K562 (cell line): ENCODE data around the gene IMMP2L. TPM values are rescaled to one million over a fixed set of nuclear protein-coding genes. Genes with fewer than 3 reads are reported as not detected.

ENCODE experiments used
- ATAC-seq: fragments of 200-7000 bp; cut with Tn5 transposase; 3 replicates; pipeline ENCODE4 v1.9.1; 2020; ENCODE audit warnings: moderate library complexity
- BruUV-seq: library from RNA; stranded (reverse); fragments of 400-500 nt; replicated peaks from 2 replicates; lab custom pipeline; 2021; lab: Mats Ljungman, UMichigan
- CTCF ChIA-PET: fragments of 300-600 bp; formaldehyde crosslinking; extraction: SDS; loops from one replicate; lab custom pipeline; 2021; ENCODE audit warnings: low intra/inter-chr PET ratio; lab: Yijun Ruan, JAX
- POLR2A ChIA-PET: fragments of 300-600, 350-650 bp; sonication (Branson Sonifier 250); formaldehyde crosslinking; extraction: SDS; loops from one replicate; lab custom pipeline; 2021; ENCODE audit warnings: antibody characterized with exemption, inconsistent platforms; lab: Yijun Ruan, JAX
- DNase-seq, 4 experiments: peaks; one replicate each; pipeline versions ENCODE4 v3.0.0 to v3.0.0-alpha.2; 2011 to 2018; ENCODE audit warnings: low spot score in 3 of 4, mixed read lengths in 3 of 4; ENCODE audit errors: extremely low read depth in 1 of 4
- FAIRE-seq: peaks from 2 replicates; lab custom pipeline; 2011; peaks lifted over from hg19 to GRCh38; lab: Jason Lieb, UNC
- H2AFZ ChIP-seq: 2 replicates; pipeline ENCODE4 v1.6.0; 2011; ENCODE audit warnings: low read depth, low read length, control low read depth, inconsistent platforms
- H3K27ac ChIP-seq: fragments of 200-600 bp; 3 replicates; pipeline ENCODE4 v1.8.0; 2011; ENCODE audit warnings: low read depth, mild to moderate bottlenecking, control low read depth, inconsistent platforms, low read length, moderate library complexity, mixed read lengths; ENCODE audit errors: extremely low read depth
- H3K27me3 ChIP-seq, 2 experiments: fragments of 300-600 bp in 1 of 2; 2 replicates in 1 of 2; 3 replicates in 1 of 2; pipeline versions ENCODE4 v1.6.0 to v1.8.0; 2011; ENCODE audit warnings: inconsistent platforms in 2 of 2, low read length in 2 of 2, mild to moderate bottlenecking in 1 of 2, mixed read lengths in 1 of 2, moderate library complexity in 1 of 2; ENCODE audit not compliant: control insufficient read depth in 2 of 2, insufficient read depth in 2 of 2
- H3K36me3 ChIP-seq: fragments of 300-600 bp; 3 replicates; pipeline ENCODE4 v1.8.0; 2011; ENCODE audit warnings: mild to moderate bottlenecking, low read length, inconsistent platforms; ENCODE audit not compliant: control insufficient read depth, insufficient read depth
- H3K4me1 ChIP-seq, 2 experiments: fragments of 200-600 bp in 1 of 2; replicated peaks in 1 of 2; 2 replicates in 1 of 2; 3 replicates in 1 of 2; pipeline versions ENCODE4 v1.5.1 to v1.8.0; 2011; ENCODE audit warnings: inconsistent platforms in 2 of 2, low read length in 2 of 2, mild to moderate bottlenecking in 1 of 2, mixed read lengths in 1 of 2, moderate library complexity in 1 of 2; ENCODE audit not compliant: control insufficient read depth in 2 of 2, insufficient read depth in 2 of 2
- H3K4me2 ChIP-seq: 2 replicates; pipeline ENCODE4 v1.6.1; 2011; ENCODE audit warnings: low read length, control low read depth, inconsistent platforms, mixed read lengths; ENCODE audit not compliant: insufficient read depth
- H3K4me3 ChIP-seq: fragments of 200-600 bp; sonication (generic), shearing (Covaris generic); 2 replicates; pipeline ENCODE4 v1.5.1; 2016; ENCODE audit warnings: control low read depth, inconsistent platforms
- H3K79me2 ChIP-seq: fragments of 200-600 bp; 3 replicates; pipeline ENCODE4 v1.8.0; 2011; ENCODE audit warnings: low read length, inconsistent platforms; ENCODE audit not compliant: control insufficient read depth, insufficient read depth
- H3K9ac ChIP-seq, 2 experiments: 2 replicates each; pipeline versions ENCODE4 v1.6.0 to v1.6.1; 2011; ENCODE audit warnings: low read depth in 2 of 2, low read length in 2 of 2, control low read depth in 1 of 2, inconsistent platforms in 1 of 2, mild to moderate bottlenecking in 1 of 2, mixed read lengths in 1 of 2; ENCODE audit not compliant: insufficient read depth in 1 of 2
- H3K9me1 ChIP-seq: one replicate; pipeline ENCODE4 v1.6.0; 2011; ENCODE audit warnings: inconsistent platforms, mild to moderate bottlenecking, low read length, moderate library complexity; ENCODE audit not compliant: control insufficient read depth, insufficient read depth
- H3K9me3 ChIP-seq: replicated peaks from 2 replicates; pipeline ENCODE4 v1.5.1; 2011; ENCODE audit warnings: low read depth, low read length, inconsistent platforms; ENCODE audit not compliant: control insufficient read depth, insufficient read depth
- H4K20me1 ChIP-seq: replicated peaks from 2 replicates; pipeline ENCODE4 v1.6.1; 2011; ENCODE audit warnings: low read length, inconsistent platforms, mixed read lengths; ENCODE audit not compliant: control insufficient read depth, insufficient read depth
- KDM5B ChIP-seq: fragments of 200-600 bp; sonication (generic); IDR thresholded peaks from 2 replicates; pipeline ENCODE4 v1.6.1; 2012; ENCODE audit warnings: low read depth, mild to moderate bottlenecking, moderate library complexity, low read length, control low read depth, inconsistent platforms; ENCODE audit not compliant: insufficient replicate concordance
- KHSRP ChIP-seq: fragments of 450-650 bp; IDR thresholded peaks from 2 replicates; pipeline ENCODE4 v1.6.1; 2017
- MEF2D ChIP-seq: conservative IDR thresholded peaks from 2 replicates; pipeline ENCODE4 v1.6.1; 2016; ENCODE audit warnings: low read depth, missing genetic modification characterization, missing compliant biosample characterization
- RBFOX2 ChIP-seq: fragments of 200-400 bp; formaldehyde crosslinking; IDR thresholded peaks from 2 replicates; pipeline ENCODE4 v1.6.1; 2017; ENCODE audit warnings: low read depth, mild to moderate bottlenecking, low read length, moderate library complexity
- TRIM24 ChIP-seq, 2 experiments: fragments of 450-650 bp; IDR thresholded peaks; 2 replicates each; pipeline ENCODE4 v1.6.1; 2016
- WGBS: fragments of 100-300 bp; shearing (Covaris generic); methylation state at CpG from one replicate; pipeline ENCODE4 v1.1.6; 2016; ENCODE audit warnings: low coverage, mixed read lengths; ENCODE audit not compliant: insufficient coverage; ENCODE audit errors: missing lambda C conversion rate; 5-methylcytosine and 5-hydroxymethylcytosine counted together
- in situ Hi-C: fragments of 300-500 bp; cut with MboI; formaldehyde crosslinking; loops from 4 replicates; pipeline ENCODE4 v1.15.0; 2018; ENCODE audit warnings: inconsistent platforms, mixed read lengths
- intact Hi-C: fragments of 100-400 bp; cut with micrococcal nuclease; formaldehyde crosslinking; loops from 2 replicates; pipeline ENCODE4 v1.14.2; 2022
- polyA plus RNA-seq, 8 experiments: library from polyadenylated mRNA; depleted of rRNA in 4 of 8; stranded (reverse) in 5 of 8; unstranded in 3 of 8; fragments of >200 nt; fragmentation: Nextera tagmentation in 2 of 8; fragmentation: Illumina TruSeq in 1 of 8; extraction: Ambion mirVana in 2 of 8; extraction: Trizol in 1 of 8; gene quantifications; 2 replicates each; pipeline versions ENCODE4 v1.2.1 to v1.2.3, GENCODE V29; 2011 to 2014; ENCODE audit warnings: inconsistent platforms in 1 of 8, missing spikeins in 1 of 8
- total RNA-seq, 7 experiments: library from RNA; depleted of rRNA in 6 of 7; stranded (reverse); fragments of >200 nt in 6 of 7; fragmentation: Illumina TruSeq in 2 of 7; extraction: Trizol in 2 of 7; gene quantifications; 2 replicates each; pipeline versions ENCODE4 v1.2.1 to v1.2.3, GENCODE V29; 2011 to 2021; ENCODE audit warnings: low replicate concordance in 1 of 7
- TF ChIP-seq, protein P1 (sequence below): fragments of 250-450 bp; sonication (Bioruptor Pico); IDR thresholded peaks from 2 replicates; pipeline ENCODE4 v1.8.0; 2022; ENCODE audit warnings: moderate library complexity, mild to moderate bottlenecking, inconsistent platforms

Gene IMMP2L
- total and polyA plus RNA-seq, 9 of the 15 experiments (the other 6 are each of a cell fraction or from before 2014, with no cell fraction given): 29.7 to 116 (median 53.0) TPM

DNA sequence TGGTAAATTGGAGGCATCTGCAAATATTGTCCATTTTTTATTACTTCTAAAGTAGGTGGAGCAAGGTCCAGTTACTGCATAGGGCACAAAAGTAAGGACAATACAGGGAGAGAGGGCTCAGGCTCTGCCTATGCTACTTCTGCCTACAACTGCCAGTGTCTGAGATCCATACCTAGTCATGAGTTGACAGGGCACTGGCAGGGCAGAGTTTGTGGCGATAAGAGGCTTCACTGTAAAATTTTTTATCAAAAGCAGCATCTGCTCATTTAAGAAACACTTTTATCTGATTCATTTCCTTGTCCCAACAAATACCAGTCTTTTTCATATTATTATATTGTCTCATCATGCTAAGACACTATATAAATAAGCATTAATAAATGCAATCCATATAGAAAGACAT lies 293.4 kb downstream of the IMMP2L start:
- no peak for TF ChIP-seq KDM5B
- TF ChIP-seq KHSRP: no peak
- TF ChIP-seq RBFOX2: no peak
- TF ChIP-seq, protein P1, sequence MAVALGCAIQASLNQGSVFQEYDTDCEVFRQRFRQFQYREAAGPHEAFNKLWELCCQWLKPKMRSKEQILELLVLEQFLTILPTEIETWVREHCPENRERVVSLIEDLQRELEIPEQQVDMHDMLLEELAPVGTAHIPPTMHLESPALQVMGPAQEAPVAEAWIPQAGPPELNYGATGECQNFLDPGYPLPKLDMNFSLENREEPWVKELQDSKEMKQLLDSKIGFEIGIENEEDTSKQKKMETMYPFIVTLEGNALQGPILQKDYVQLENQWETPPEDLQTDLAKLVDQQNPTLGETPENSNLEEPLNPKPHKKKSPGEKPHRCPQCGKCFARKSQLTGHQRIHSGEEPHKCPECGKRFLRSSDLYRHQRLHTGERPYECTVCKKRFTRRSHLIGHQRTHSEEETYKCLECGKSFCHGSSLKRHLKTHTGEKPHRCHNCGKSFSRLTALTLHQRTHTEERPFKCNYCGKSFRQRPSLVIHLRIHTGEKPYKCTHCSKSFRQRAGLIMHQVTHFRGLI: no peak
- TF ChIP-seq MEF2D (tag): no peak
- TF ChIP-seq TRIM24 (IDR thresholded peaks at IDR 0.05): no peak
- H2AFZ ChIP-seq: no peak overlapping the region
- no peaks in the 10 kb centered on the region for H3K4me1 ChIP-seq
- H3K9me1 ChIP-seq: no peaks in the 10 kb centered on the region
- no peak overlapping the region for H3K9ac ChIP-seq
- POLR2A ChIA-PET: interaction anchor here (0.6 kb wide), 1 partner anchor 56 kb away, joined by 3 read pairs; no protein-coding TSS in a partner anchor
- H3K27ac ChIP-seq: no peak overlapping the region
- ATAC-seq: no peak
- 68% methylated on average over 1 of the region's 1 CpG for WGBS
- no peaks in the 10 kb centered on the region for H3K27me3 ChIP-seq
- H4K20me1 ChIP-seq: no peaks in the 10 kb centered on the region
- no peak overlapping the region for H3K4me3 ChIP-seq
- CTCF ChIA-PET: interaction anchor here (0.6 kb wide), 1 partner anchor 10 kb away, joined by 3 read pairs; no protein-coding TSS in a partner anchor
- FAIRE-seq: no peak
- no peaks in the 10 kb centered on the region for H3K9me3 ChIP-seq
- H3K4me2 ChIP-seq: no peak overlapping the region
- no TSS peak for BruUV-seq
- intact Hi-C loops: no loop called here
- peaks cover 3% of the 10 kb centered on the region; the same call in 1 of the 3 replicates for H3K79me2 ChIP-seq
- no peak for DNase-seq
- in situ Hi-C loops: no loop called here
- no peaks in the 10 kb centered on the region for H3K36me3 ChIP-seq
